GM12878 (cell line): ENCODE measurements around the gene KRT86. TPM values are rescaled to one million over a fixed set of nuclear protein-coding genes. Genes with fewer than 3 reads are reported as not detected.
"Not testable (repeated sequence)": the region's sequence is repeated elsewhere in the genome, so short reads cannot be mapped to it uniquely, and the experiment has no call there.

Source experiments
- ATAC-seq: fragments of 200-7000 bp; cut with Tn5 transposase; 3 replicates; pipeline ENCODE4 v1.9.1; 2020; ENCODE audit warnings: mild to moderate bottlenecking, moderate library complexity
- BruUV-seq: library from RNA; stranded (reverse); fragments of 400-500 nt; replicated peaks from 2 replicates; lab custom pipeline; 2021; lab: Mats Ljungman, UMichigan
- CTCF ChIA-PET: fragments of 300-600 bp; sonication (Branson Sonifier 250); formaldehyde crosslinking; extraction: SDS; loops from one replicate; lab custom pipeline; 2021; ENCODE audit warnings: inconsistent platforms; lab: Yijun Ruan, JAX
- POLR2A ChIA-PET: fragments of 350-600 bp; formaldehyde crosslinking; extraction: SDS; loops from one replicate; lab custom pipeline; 2021; ENCODE audit warnings: inconsistent platforms; lab: Charles Lee
- RAD21 ChIA-PET: fragments of 300-600 bp; sonication (Branson Sonifier 250); formaldehyde crosslinking; loops from one replicate; lab custom pipeline; 2023; ENCODE audit warnings: antibody characterized with exemption; ENCODE audit not compliant: unreplicated experiment; lab: Charles Lee
- SMC1A ChIA-PET: fragments of 300-600 bp; sonication (Branson Sonifier 250); formaldehyde crosslinking; loops from one replicate; lab custom pipeline; 2023; ENCODE audit not compliant: unreplicated experiment, uncharacterized antibody; lab: Charles Lee
- DNase-seq: peaks from one replicate; pipeline ENCODE4 v3.0.0-alpha.2; 2011; ENCODE audit warnings: low read depth, low spot score
- FAIRE-seq: peaks from 3 replicates; lab custom pipeline; 2011; peaks lifted over from hg19 to GRCh38; lab: Jason Lieb, UNC
- H2AFZ ChIP-seq: 2 replicates; pipeline ENCODE4 v1.6.0; 2011; ENCODE audit warnings: low read depth, low read length, control low read depth; ENCODE audit not compliant: control insufficient read depth
- H3K27ac ChIP-seq: 2 replicates; pipeline ENCODE4 v1.5.1; 2011; ENCODE audit warnings: control low read depth; ENCODE audit not compliant: control insufficient read depth, insufficient read depth
- H3K27me3 ChIP-seq, 2 experiments: replicated peaks in 1 of 2; 2 replicates each; pipeline versions ENCODE4 v1.6.0 to v1.6.1; 2011; ENCODE audit warnings: low read length in 1 of 2; ENCODE audit not compliant: control insufficient read depth in 2 of 2, insufficient read depth in 2 of 2
- H3K36me3 ChIP-seq, 2 experiments: 2 replicates each; pipeline ENCODE4 v1.5.1; 2011; ENCODE audit warnings: low read length in 1 of 2; ENCODE audit not compliant: control insufficient read depth in 2 of 2, insufficient read depth in 2 of 2
- H3K4me1 ChIP-seq: 2 replicates; pipeline ENCODE4 v1.6.1; 2011; ENCODE audit warnings: mild to moderate bottlenecking, low read length, moderate library complexity, mixed read lengths; ENCODE audit not compliant: control insufficient read depth, insufficient read depth
- H3K4me2 ChIP-seq: 2 replicates; pipeline ENCODE4 v1.6.0; 2011; ENCODE audit warnings: control low read depth; ENCODE audit not compliant: control insufficient read depth, insufficient read depth
- H3K4me3 ChIP-seq: fragments of 200-600 bp; sonication (generic); 2 replicates; pipeline ENCODE4 v1.5.1; 2016
- H3K79me2 ChIP-seq: 2 replicates; pipeline ENCODE4 v1.6.0; 2011; ENCODE audit warnings: low read length; ENCODE audit not compliant: control insufficient read depth, insufficient read depth
- H3K9ac ChIP-seq: 2 replicates; pipeline ENCODE4 v1.8.0; 2011; ENCODE audit warnings: low read length, control low read depth, mixed read lengths; ENCODE audit not compliant: control insufficient read depth, insufficient read depth
- H3K9me3 ChIP-seq: replicated peaks from 3 replicates; pipeline ENCODE4 v1.5.1; 2011; ENCODE audit warnings: mild to moderate bottlenecking, low read length; ENCODE audit not compliant: control insufficient read depth, insufficient read depth
- H4K20me1 ChIP-seq: 2 replicates; pipeline ENCODE4 v1.6.0; 2011; ENCODE audit not compliant: control insufficient read depth, insufficient read depth
- ESRRA ChIP-seq: IDR thresholded peaks from 2 replicates; pipeline ENCODE4 v1.6.1; 2012; ENCODE audit warnings: mild to moderate bottlenecking, low read length, improper control_type of control experiment
- RAD21 ChIP-seq: IDR thresholded peaks from 2 replicates; pipeline ENCODE4 v1.6.1; 2011; ENCODE audit warnings: mild to moderate bottlenecking, low read depth, low read length, moderate library complexity; ENCODE audit not compliant: insufficient read depth
- SREBF2 ChIP-seq: IDR thresholded peaks from 2 replicates; pipeline ENCODE4 v1.6.1; 2012; ENCODE audit warnings: mild to moderate bottlenecking, low read length
- WGBS: methylation state at CpG from one replicate; pipeline ENCODE4 v1.1.6; 2016; ENCODE audit warnings: low lambda C conversion rate; ENCODE audit not compliant: insufficient replicate concordance, insufficient coverage; ENCODE audit errors: missing lambda C conversion rate; 5-methylcytosine and 5-hydroxymethylcytosine counted together
- in situ Hi-C: fragments of 300-500 bp; cut with MboI; formaldehyde crosslinking; loops from 9 replicates; pipeline ENCODE4 v1.14.3; 2018; ENCODE audit warnings: mixed read lengths
- intact Hi-C: fragments of 100-400 bp; cut with micrococcal nuclease; formaldehyde crosslinking; loops from one replicate; pipeline ENCODE4 v1.14.2; 2022; ENCODE audit not compliant: unreplicated experiment
- polyA plus RNA-seq, 11 experiments: library from polyadenylated mRNA; depleted of rRNA in 4 of 11; unstranded in 6 of 11; stranded (reverse) in 5 of 11; fragments of >200 nt; fragmentation: Nextera tagmentation in 4 of 11; fragmentation: Illumina TruSeq in 1 of 11; extraction: Ambion mirVana in 4 of 11; extraction: Trizol in 1 of 11; gene quantifications; 1 replicate in 1 of 11; 2 replicates in 10 of 11; pipeline versions ENCODE4 v1.2.1 to v1.2.3, GENCODE V29; 2011 to 2016; ENCODE audit warnings: inconsistent platforms in 2 of 11, missing spikeins in 2 of 11, low read depth in 1 of 11
- total RNA-seq, 4 experiments: library from RNA; depleted of rRNA in 3 of 4; stranded (reverse); fragments of >200 nt in 3 of 4; fragmentation: Illumina TruSeq in 1 of 4; extraction: Trizol in 1 of 4; gene quantifications; 2 replicates each; pipeline versions ENCODE4 v1.2.1 to v1.2.3, GENCODE V29; 2013 to 2021
- TF ChIP-seq, protein P1 (sequence below), 3 experiments: IDR thresholded peaks in 2 of 3; conservative IDR thresholded peaks in 1 of 3; 2 replicates each; pipeline ENCODE4 v1.5.1; 2011; ENCODE audit warnings: low read depth in 3 of 3, low read length in 3 of 3, mild to moderate bottlenecking in 3 of 3, control low read depth in 2 of 3, moderate library complexity in 2 of 3, inconsistent platforms in 1 of 3, mixed read lengths in 1 of 3; ENCODE audit not compliant: control insufficient read depth in 2 of 3, insufficient read depth in 1 of 3; ENCODE audit errors: extremely low read depth in 1 of 3
- TF ChIP-seq, protein P2 (sequence below): IDR thresholded peaks from 2 replicates; pipeline ENCODE4 v1.6.1; 2011; ENCODE audit warnings: mild to moderate bottlenecking, low read depth, low read length, moderate library complexity; ENCODE audit not compliant: insufficient replicate concordance

KRT86 gene
- total and polyA plus RNA-seq, 10 of the 15 experiments (the other 5 are each of a cell fraction or from before 2014, with no cell fraction given) = 0.11 to 0.54 (median 0.18) TPM; not detected in 4

DNA sequence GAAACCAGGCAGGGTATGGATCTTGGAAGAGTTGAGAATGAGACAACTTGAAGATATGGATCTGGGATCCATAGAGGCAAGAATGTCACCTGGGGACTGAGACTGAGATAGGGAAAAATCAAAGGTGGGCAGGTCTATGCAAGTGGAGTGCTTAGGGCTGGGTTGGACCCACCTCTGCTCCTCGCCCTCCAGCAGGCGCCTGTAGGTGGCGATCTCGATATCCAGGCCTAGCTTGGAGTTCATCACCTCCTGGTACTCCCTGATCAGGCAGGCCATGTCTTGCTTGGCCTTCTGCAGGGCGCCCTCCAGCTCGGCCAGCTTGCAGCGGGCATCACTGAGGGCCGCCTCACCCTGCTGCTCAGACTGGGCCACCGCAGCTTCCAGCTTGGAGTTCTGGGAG is 41.3 kb downstream of the KRT86 start:
- H3K36me3 ChIP-seq, H3K9me3 ChIP-seq, POLR2A ChIA-PET, FAIRE-seq, H3K4me2 ChIP-seq, H3K4me3 ChIP-seq, intact Hi-C loops, H3K4me1 ChIP-seq, H4K20me1 ChIP-seq, BruUV-seq, H3K9ac ChIP-seq, in situ Hi-C loops, H3K27ac ChIP-seq, H2AFZ ChIP-seq, DNase-seq, H3K79me2 ChIP-seq: not testable (repeated sequence)
- WGBS = 14% methylated on average over 9 of the region's 9 CpGs
- peak; percentile 76 for ATAC-seq
- TF ChIP-seq, protein P1, sequence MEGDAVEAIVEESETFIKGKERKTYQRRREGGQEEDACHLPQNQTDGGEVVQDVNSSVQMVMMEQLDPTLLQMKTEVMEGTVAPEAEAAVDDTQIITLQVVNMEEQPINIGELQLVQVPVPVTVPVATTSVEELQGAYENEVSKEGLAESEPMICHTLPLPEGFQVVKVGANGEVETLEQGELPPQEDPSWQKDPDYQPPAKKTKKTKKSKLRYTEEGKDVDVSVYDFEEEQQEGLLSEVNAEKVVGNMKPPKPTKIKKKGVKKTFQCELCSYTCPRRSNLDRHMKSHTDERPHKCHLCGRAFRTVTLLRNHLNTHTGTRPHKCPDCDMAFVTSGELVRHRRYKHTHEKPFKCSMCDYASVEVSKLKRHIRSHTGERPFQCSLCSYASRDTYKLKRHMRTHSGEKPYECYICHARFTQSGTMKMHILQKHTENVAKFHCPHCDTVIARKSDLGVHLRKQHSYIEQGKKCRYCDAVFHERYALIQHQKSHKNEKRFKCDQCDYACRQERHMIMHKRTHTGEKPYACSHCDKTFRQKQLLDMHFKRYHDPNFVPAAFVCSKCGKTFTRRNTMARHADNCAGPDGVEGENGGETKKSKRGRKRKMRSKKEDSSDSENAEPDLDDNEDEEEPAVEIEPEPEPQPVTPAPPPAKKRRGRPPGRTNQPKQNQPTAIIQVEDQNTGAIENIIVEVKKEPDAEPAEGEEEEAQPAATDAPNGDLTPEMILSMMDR (IDR thresholded peaks at IDR 0.05 in 2 of 3, conservative IDR thresholded peaks at IDR 0.05 in 1 of 3; ENCODE audit: control insufficient read depth in 2 of 3, extremely low read depth in 1 of 3, insufficient read depth in 1 of 3, low read depth in 3 of 3, low read length in 3 of 3) = peak; percentile 36 to 55 (median 47)
- TF ChIP-seq RAD21 = 0 out of 2 replicates have a peak, but pooled peaks have one; percentile 18
- RAD21 ChIA-PET = interaction anchor here (0.8 to 1.4 kb wide), 2 partner anchors 12 to 569 kb away, joined by 3 to 6 read pairs; no protein-coding TSS in a partner anchor
- CTCF ChIA-PET = interaction anchor here (1.0 to 2.2 kb wide), 2 partner anchors 12 to 23 kb away, joined by 3 to 11 read pairs; no protein-coding TSS in a partner anchor
- SMC1A ChIA-PET = interaction anchor here (0.5 kb wide), 1 partner anchor 203 kb away, joined by 4 read pairs; no protein-coding TSS in a partner anchor
- peaks cover 5 to 11% of the 10 kb centered on the region in 2 experiments; a peak in 2 of 4 replicates for H3K27me3 ChIP-seq

DNA sequence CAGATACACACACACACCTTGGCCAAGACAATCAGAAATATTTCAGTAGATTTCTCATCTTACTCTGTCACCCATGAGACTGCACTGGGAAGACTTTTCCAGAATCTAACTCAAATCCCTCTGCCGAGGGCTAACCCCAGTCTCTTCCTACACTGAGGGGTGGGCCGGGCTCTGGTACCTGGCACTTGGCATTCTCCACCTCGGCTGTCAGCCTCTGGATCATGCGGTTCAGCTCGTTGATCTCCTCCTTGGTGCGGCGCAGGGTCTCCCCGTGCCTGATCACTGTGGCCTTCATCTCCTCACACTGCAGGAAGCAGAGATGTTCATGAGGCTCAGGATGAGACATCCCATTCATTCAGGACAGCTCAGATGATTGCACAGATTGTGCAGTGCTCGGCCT is 41.8 kb downstream of the KRT86 start:
- no peak overlapping the region for H2AFZ ChIP-seq
- 55% methylated on average over 9 of the region's 9 CpGs for WGBS
- FAIRE-seq (no peak), ATAC-seq (no peak), DNase-seq (no peak)
- H3K79me2 ChIP-seq = no peaks in the 10 kb centered on the region
- no peak overlapping the region for H3K9ac ChIP-seq
- intact Hi-C loops = no loop called here
- CTCF ChIA-PET = interaction anchor here (0.6 to 2.2 kb wide), 4 partner anchors 11 to 38 kb away, joined by 3 to 11 read pairs (median 3); no protein-coding TSS in a partner anchor
- no peaks in the 10 kb centered on the region for H3K9me3 ChIP-seq
- H3K36me3 ChIP-seq = no peaks in the 10 kb centered on the region
- RAD21 ChIA-PET = no interaction called here
- H4K20me1 ChIP-seq = no peaks in the 10 kb centered on the region
- H3K4me3 ChIP-seq = no peak overlapping the region
- H3K27me3 ChIP-seq = peaks cover 5 to 11% of the 10 kb centered on the region in 2 experiments; a peak in 2 of 4 replicates
- H3K4me2 ChIP-seq = no peak overlapping the region
- BruUV-seq = no TSS peak
- in situ Hi-C loops = no loop called here
- SMC1A ChIA-PET = interaction anchor here (0.5 kb wide), 1 partner anchor 202 kb away, joined by 4 read pairs; no protein-coding TSS in a partner anchor
- H3K27ac ChIP-seq = no peak overlapping the region
- POLR2A ChIA-PET = no interaction called here
- no peaks in the 10 kb centered on the region for H3K4me1 ChIP-seq
- TF ChIP-seq ESRRA = no peak
- TF ChIP-seq, protein P2, sequence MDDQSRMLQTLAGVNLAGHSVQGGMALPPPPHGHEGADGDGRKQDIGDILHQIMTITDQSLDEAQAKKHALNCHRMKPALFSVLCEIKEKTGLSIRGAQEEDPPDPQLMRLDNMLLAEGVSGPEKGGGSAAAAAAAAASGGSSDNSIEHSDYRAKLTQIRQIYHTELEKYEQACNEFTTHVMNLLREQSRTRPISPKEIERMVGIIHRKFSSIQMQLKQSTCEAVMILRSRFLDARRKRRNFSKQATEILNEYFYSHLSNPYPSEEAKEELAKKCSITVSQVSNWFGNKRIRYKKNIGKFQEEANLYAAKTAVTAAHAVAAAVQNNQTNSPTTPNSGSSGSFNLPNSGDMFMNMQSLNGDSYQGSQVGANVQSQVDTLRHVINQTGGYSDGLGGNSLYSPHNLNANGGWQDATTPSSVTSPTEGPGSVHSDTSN = no peak
- TF ChIP-seq, protein P1 (IDR thresholded peaks at IDR 0.05 in 2 of 3, conservative IDR thresholded peaks at IDR 0.05 in 1 of 3; ENCODE audit: control insufficient read depth in 2 of 3, extremely low read depth in 1 of 3, insufficient read depth in 1 of 3, low read depth in 3 of 3, low read length in 3 of 3) = no peak
- TF ChIP-seq SREBF2 = no peak
